Prostate gland (tissue), 2 donors: ENCODE results near the gene ZC3H12C.

Source experiments
- CTCF ChIP-seq, 4 experiments: fragments of 200-600 bp in 2 of 4; fragments of 450-650 bp in 2 of 4; sonication (generic) in 2 of 4; IDR thresholded peaks; 1 replicate in 3 of 4; 2 replicates in 1 of 4; pipeline ENCODE4 v1.5.1; 2016 to 2019; ENCODE audit warnings: antibody characterized with exemption in 4 of 4, mild to moderate bottlenecking in 2 of 4, moderate library complexity in 2 of 4
- POLR2A ChIP-seq: fragments of 450-650 bp; IDR thresholded peaks from one replicate; pipeline ENCODE4 v1.6.1; 2016; ENCODE audit warnings: antibody characterized with exemption, mild to moderate bottlenecking

GRCh38 chr11:110113505-110113904 is 20.3 kb downstream of the ZC3H12C start:
- TF ChIP-seq CTCF (IDR thresholded peaks at IDR 0.05): no peak
- no peak for TF ChIP-seq POLR2A
